ENCODE data around the gene DISC1.

Gene DISC1

GRCh38 chr1:231801042-231801585 lies 174.5 kb downstream of the DISC1 start:
- no peak for FAIRE-seq
- TF ChIP-seq POLR2AphosphoS5 (IDR thresholded peaks at IDR 0.05; ENCODE audit: low read depth, low read length) (no peak), TAF1 (IDR thresholded peaks at IDR 0.05; ENCODE audit: borderline replicate concordance, low read depth, low read length) (no peak), POLR2A (IDR thresholded peaks at IDR 0.05; ENCODE audit: low read depth, low read length) (no peak)
- no peak for DNase-seq (ENCODE audit: insufficient read length)

DNA sequence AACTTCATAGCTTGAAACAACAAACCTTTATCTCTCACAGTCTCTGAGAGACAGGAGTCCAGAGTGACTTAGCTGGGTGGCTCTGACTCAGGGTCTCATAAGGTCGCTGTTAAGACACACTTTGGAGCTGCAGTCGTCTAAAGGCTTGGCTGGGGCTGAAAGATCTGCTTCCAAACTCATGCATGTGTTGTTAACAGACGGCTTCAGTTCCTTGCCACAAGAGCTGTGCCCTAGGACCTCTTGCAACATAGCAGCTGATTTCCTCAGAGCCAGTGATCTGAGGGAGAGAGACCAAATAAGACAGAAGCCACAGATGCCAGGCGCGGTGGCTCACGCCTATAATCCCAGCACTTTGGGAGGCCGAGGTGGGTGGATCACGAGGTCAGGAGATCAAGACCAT lies 176.8 kb downstream of the DISC1 start:
- FAIRE-seq (no peak), DNase-seq (ENCODE audit: insufficient read length) (no peak)
- TF ChIP-seq TAF1 (IDR thresholded peaks at IDR 0.05; ENCODE audit: borderline replicate concordance, low read depth, low read length), result no peak
- no peak for TF ChIP-seq POLR2AphosphoS5 (IDR thresholded peaks at IDR 0.05; ENCODE audit: low read depth, low read length)
- no peak for TF ChIP-seq POLR2A (IDR thresholded peaks at IDR 0.05; ENCODE audit: low read depth, low read length)

GRCh38 chr1:231806623-231807495 lies 180.3 kb downstream of the DISC1 start:
- peak; percentile 82 for FAIRE-seq
- TF ChIP-seq POLR2AphosphoS5 (IDR thresholded peaks at IDR 0.05; ENCODE audit: low read depth, low read length) (no peak), POLR2A (IDR thresholded peaks at IDR 0.05; ENCODE audit: low read depth, low read length) (no peak), TAF1 (IDR thresholded peaks at IDR 0.05; ENCODE audit: borderline replicate concordance, low read depth, low read length) (no peak)
- DNase-seq (ENCODE audit: insufficient read length), result peak; percentile 34

GRCh38 chr1:231807541-231807940 lies 181.0 kb downstream of the DISC1 start:
- no peak for TF ChIP-seq POLR2A (IDR thresholded peaks at IDR 0.05; ENCODE audit: low read depth, low read length)
- TF ChIP-seq POLR2AphosphoS5 (IDR thresholded peaks at IDR 0.05; ENCODE audit: low read depth, low read length), result no peak
- TF ChIP-seq TAF1 (IDR thresholded peaks at IDR 0.05; ENCODE audit: borderline replicate concordance, low read depth, low read length), result no peak
- DNase-seq (ENCODE audit: insufficient read length), result no peak
- no peak for FAIRE-seq

DNA sequence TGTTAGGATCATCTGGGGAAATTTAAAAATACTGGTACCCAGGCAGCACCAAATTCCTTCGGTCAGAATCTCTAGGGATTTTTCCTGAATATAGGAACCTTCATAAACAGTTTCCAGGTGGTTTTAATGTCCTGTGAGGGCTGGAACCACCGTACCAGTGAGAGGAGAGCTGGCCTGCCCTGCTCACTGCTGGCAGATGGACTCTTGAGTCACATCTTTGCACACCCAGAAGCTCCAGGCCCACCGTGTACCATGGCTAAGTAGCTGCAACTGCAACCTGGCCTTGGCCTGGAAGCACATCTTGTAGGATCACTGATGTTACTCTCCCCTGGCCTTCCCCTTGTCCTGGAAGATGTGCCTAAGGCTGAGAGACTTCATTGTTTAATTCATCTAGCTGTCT lies 181.5 kb downstream of the DISC1 start:
- TF ChIP-seq POLR2A (IDR thresholded peaks at IDR 0.05; ENCODE audit: low read depth, low read length) (no peak), POLR2AphosphoS5 (IDR thresholded peaks at IDR 0.05; ENCODE audit: low read depth, low read length) (no peak), TAF1 (IDR thresholded peaks at IDR 0.05; ENCODE audit: borderline replicate concordance, low read depth, low read length) (no peak)
- no peak for FAIRE-seq
- DNase-seq (ENCODE audit: insufficient read length), result no peak

GRCh38 chr1:231808990-231809389 lies 182.4 kb downstream of the DISC1 start:
- no peak for FAIRE-seq
- no peak for DNase-seq (ENCODE audit: insufficient read length)
- TF ChIP-seq POLR2A (IDR thresholded peaks at IDR 0.05; ENCODE audit: low read depth, low read length) (no peak), POLR2AphosphoS5 (IDR thresholded peaks at IDR 0.05; ENCODE audit: low read depth, low read length) (no peak), TAF1 (IDR thresholded peaks at IDR 0.05; ENCODE audit: borderline replicate concordance, low read depth, low read length) (no peak)

DNA sequence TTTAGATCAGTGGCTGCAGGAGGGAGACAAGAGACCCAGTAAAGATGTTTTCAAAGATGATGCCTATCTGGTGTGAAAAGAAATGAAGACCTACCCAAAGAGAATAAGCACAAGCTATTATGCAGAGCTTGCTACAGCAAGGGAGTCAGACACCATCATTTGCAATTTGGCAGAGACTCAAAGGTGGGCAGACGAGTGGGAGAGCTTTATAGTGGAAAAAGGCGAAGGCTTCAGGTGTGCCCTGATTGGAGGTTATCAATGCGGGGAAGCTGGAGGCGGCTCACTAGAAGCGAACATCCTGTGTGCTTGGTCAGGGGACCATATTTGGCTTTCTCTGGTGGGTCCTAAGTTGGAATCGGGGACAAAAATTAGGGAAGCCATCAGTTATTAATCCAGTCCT lies 183.8 kb downstream of the DISC1 start:
- DNase-seq (ENCODE audit: insufficient read length) (no peak), FAIRE-seq (no peak)
- no peak for TF ChIP-seq POLR2AphosphoS5 (IDR thresholded peaks at IDR 0.05; ENCODE audit: low read depth, low read length)
- no peak for TF ChIP-seq POLR2A (IDR thresholded peaks at IDR 0.05; ENCODE audit: low read depth, low read length)
- TF ChIP-seq TAF1 (IDR thresholded peaks at IDR 0.05; ENCODE audit: borderline replicate concordance, low read depth, low read length), result no peak

DNA sequence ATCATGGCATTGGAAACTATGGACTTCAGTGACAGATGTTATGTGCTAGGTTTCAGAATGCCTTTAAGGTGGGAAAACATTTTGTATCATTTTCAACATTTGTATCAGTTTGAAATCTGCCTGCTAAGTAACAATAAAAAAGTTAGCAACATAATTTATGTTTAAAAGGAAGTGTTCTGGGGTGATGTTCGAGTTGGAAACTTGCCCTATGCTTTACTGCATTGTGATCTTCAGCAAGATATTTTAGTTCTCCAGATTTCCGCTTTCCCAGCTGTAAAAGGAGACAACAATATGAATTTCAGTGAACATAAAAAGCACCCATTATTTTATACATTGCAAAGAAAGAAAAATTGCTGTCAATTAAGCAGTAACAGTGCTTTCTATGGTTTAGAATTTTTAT lies 187.4 kb downstream of the DISC1 start:
- DNase-seq (ENCODE audit: insufficient read length) (no peak), FAIRE-seq (no peak)

DNA sequence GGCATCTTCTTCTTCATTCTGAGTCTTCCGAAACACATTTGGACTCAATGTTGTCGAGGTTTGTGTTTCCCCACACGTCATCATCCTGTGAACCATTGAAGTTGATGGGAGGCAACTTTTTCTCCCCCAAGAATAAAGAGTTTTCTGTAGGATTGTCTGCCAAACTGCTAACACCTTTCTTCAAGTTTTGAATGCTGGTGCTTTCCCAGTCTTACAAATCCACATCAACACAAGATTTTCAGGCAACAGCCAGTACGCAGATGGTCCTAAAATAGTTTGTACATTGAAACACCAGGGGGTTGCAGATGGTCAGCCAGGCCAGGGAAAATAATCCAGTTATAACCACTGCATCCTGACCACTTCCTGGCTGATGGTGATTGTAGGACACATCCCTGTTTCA lies 187.9 kb downstream of the DISC1 start:
- FAIRE-seq (no peak), DNase-seq (ENCODE audit: insufficient read length) (no peak)
- no peak for TF ChIP-seq TAF1 (IDR thresholded peaks at IDR 0.05; ENCODE audit: borderline replicate concordance, low read depth, low read length)
- no peak for TF ChIP-seq POLR2AphosphoS5 (IDR thresholded peaks at IDR 0.05; ENCODE audit: low read depth, low read length)
- TF ChIP-seq POLR2A (IDR thresholded peaks at IDR 0.05; ENCODE audit: low read depth, low read length), result no peak

More for the DNA sequence above, 187.4 kb downstream of the DISC1 start:
- no peak for TF ChIP-seq POLR2AphosphoS5 (IDR thresholded peaks at IDR 0.05; ENCODE audit: low read depth, low read length)
- no peak for TF ChIP-seq POLR2A (IDR thresholded peaks at IDR 0.05; ENCODE audit: low read depth, low read length)
- no peak for TF ChIP-seq TAF1 (IDR thresholded peaks at IDR 0.05; ENCODE audit: borderline replicate concordance, low read depth, low read length)

DNA sequence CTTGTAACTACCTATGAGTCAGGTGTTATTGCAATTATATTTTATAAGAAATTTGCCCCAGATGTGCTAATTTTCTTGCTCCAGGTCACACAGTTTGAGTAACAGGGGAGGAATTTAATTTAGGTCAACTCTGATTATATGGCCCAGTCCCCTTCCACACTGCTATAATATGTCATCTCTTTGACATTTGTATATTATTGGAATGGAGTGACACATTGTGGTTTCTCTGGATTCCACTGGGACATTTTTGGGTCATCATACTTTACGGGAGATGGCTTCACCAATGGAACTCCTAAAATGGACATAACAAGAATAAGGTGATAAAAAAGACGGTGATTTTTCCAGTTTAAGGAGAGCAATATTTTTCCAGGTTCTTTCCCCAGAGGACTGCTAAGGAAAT lies 191.2 kb downstream of the DISC1 start:
- no peak for TF ChIP-seq POLR2AphosphoS5 (IDR thresholded peaks at IDR 0.05; ENCODE audit: low read depth, low read length)
- no peak for TF ChIP-seq TAF1 (IDR thresholded peaks at IDR 0.05; ENCODE audit: borderline replicate concordance, low read depth, low read length)
- no peak for TF ChIP-seq POLR2A (IDR thresholded peaks at IDR 0.05; ENCODE audit: low read depth, low read length)
- no peak for DNase-seq (ENCODE audit: insufficient read length)
- no peak for FAIRE-seq

GRCh38 chr1:231818337-231818736 lies 191.7 kb downstream of the DISC1 start:
- FAIRE-seq (no peak), DNase-seq (ENCODE audit: insufficient read length) (no peak)
- no peak for TF ChIP-seq TAF1 (IDR thresholded peaks at IDR 0.05; ENCODE audit: borderline replicate concordance, low read depth, low read length)
- no peak for TF ChIP-seq POLR2A (IDR thresholded peaks at IDR 0.05; ENCODE audit: low read depth, low read length)
- TF ChIP-seq POLR2AphosphoS5 (IDR thresholded peaks at IDR 0.05; ENCODE audit: low read depth, low read length), result no peak

GRCh38 chr1:231821281-231821680 lies 194.7 kb downstream of the DISC1 start:
- FAIRE-seq (no peak), DNase-seq (ENCODE audit: insufficient read length) (no peak)
- no peak for TF ChIP-seq POLR2AphosphoS5 (IDR thresholded peaks at IDR 0.05; ENCODE audit: low read depth, low read length)

Data from GM12892 (cell line).